ENCODE data around the gene TMEM187. TPM values are rescaled to one million over a fixed set of nuclear protein-coding genes. Genes with fewer than 3 reads are reported as not detected.

TMEM187 gene
- total and polyA plus RNA-seq, 2 donors (not counting 3 experiments of a cell fraction or from before 2014, with no cell fraction given), result 2.6 to 15.7 TPM

GRCh38 chrX:153953342-153953830 lies 19.2 kb upstream of the TMEM187 start:
- peak; percentile 84 for FAIRE-seq
- Histone ChIP-seq H4K20me1 (replicated peaks; ENCODE audit: control insufficient read depth, extremely low read depth, insufficient read depth, low read length) (no peaks in the 10 kb centered on the region), H3K9me3 (replicated peaks; ENCODE audit: control insufficient read depth, insufficient read depth, low read length) (no peaks in the 10 kb centered on the region), H3K27me3 (ENCODE audit: control insufficient read depth in 2 of 2, insufficient read depth in 2 of 2, low read length in 2 of 2) (no peaks in the 10 kb centered on the region), H3K36me3 (ENCODE audit: control insufficient read depth in 2 of 2, extremely low read depth in 1 of 2, insufficient read depth in 2 of 2, low read length in 2 of 2) (peaks cover 21 to 58% of the 10 kb centered on the region in 2 experiments), H3K9ac (replicated peaks; ENCODE audit: extremely low read depth, insufficient read depth, low read length) (no peak overlapping the region), H2AFZ (ENCODE audit: low read depth, low read length) (no peak overlapping the region), H3K4me3 (replicated peaks in 1 of 3; ENCODE audit: insufficient read depth in 1 of 3, low read depth in 1 of 3, low read length in 3 of 3) (no peak overlapping the region), H3K27ac (ENCODE audit: insufficient read depth, low read depth, low read length) (no peak overlapping the region), H3K4me2 (ENCODE audit: insufficient read depth, low read length) (no peak overlapping the region), H3K4me1 (ENCODE audit: control insufficient read depth, extremely low read depth, insufficient read depth, low read length) (peaks cover 21% of the 10 kb centered on the region), H3K9me1 (replicated peaks; ENCODE audit: control insufficient read depth, extremely low read depth, insufficient read depth, low read length) (no peaks in the 10 kb centered on the region), H3K79me2 (ENCODE audit: control insufficient read depth, insufficient read depth, low read length) (peaks cover 9% of the 10 kb centered on the region)
- no peak for TF ChIP-seq MYC (IDR thresholded peaks at IDR 0.05; ENCODE audit: low read depth, low read length)
- TF ChIP-seq, protein P1, sequence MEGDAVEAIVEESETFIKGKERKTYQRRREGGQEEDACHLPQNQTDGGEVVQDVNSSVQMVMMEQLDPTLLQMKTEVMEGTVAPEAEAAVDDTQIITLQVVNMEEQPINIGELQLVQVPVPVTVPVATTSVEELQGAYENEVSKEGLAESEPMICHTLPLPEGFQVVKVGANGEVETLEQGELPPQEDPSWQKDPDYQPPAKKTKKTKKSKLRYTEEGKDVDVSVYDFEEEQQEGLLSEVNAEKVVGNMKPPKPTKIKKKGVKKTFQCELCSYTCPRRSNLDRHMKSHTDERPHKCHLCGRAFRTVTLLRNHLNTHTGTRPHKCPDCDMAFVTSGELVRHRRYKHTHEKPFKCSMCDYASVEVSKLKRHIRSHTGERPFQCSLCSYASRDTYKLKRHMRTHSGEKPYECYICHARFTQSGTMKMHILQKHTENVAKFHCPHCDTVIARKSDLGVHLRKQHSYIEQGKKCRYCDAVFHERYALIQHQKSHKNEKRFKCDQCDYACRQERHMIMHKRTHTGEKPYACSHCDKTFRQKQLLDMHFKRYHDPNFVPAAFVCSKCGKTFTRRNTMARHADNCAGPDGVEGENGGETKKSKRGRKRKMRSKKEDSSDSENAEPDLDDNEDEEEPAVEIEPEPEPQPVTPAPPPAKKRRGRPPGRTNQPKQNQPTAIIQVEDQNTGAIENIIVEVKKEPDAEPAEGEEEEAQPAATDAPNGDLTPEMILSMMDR (IDR thresholded peaks at IDR 0.05; ENCODE audit: extremely low read depth in 1 of 2, insufficient read depth in 1 of 2, low read depth in 1 of 2, low read length in 2 of 2), result peak; percentile 79 to 84
- TF ChIP-seq, protein P2, sequence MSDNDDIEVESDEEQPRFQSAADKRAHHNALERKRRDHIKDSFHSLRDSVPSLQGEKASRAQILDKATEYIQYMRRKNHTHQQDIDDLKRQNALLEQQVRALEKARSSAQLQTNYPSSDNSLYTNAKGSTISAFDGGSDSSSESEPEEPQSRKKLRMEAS (IDR thresholded peaks at IDR 0.05; ENCODE audit: insufficient read depth, insufficient read length), result no peak
- intact Hi-C loops (cut with micrococcal nuclease), result loop anchor here (1.0 to 2.0 kb wide), 2 partner anchors 15 to 189 kb away; partner anchors contain the start of gene PLXNB3
- no TSS peak for BruUV-seq (replicated peaks)
- DNase-seq (ENCODE audit: low read depth, low spot score), result peak; percentile 42
- POLR2A ChIA-PET, result no interaction called here
- CTCF ChIA-PET, result no interaction called here
- dilution Hi-C loops (cut with MboI; ENCODE audit: extremely low pct_ligation_motif_present, low sequenced_read_pairs), result no loop called here

DNA sequence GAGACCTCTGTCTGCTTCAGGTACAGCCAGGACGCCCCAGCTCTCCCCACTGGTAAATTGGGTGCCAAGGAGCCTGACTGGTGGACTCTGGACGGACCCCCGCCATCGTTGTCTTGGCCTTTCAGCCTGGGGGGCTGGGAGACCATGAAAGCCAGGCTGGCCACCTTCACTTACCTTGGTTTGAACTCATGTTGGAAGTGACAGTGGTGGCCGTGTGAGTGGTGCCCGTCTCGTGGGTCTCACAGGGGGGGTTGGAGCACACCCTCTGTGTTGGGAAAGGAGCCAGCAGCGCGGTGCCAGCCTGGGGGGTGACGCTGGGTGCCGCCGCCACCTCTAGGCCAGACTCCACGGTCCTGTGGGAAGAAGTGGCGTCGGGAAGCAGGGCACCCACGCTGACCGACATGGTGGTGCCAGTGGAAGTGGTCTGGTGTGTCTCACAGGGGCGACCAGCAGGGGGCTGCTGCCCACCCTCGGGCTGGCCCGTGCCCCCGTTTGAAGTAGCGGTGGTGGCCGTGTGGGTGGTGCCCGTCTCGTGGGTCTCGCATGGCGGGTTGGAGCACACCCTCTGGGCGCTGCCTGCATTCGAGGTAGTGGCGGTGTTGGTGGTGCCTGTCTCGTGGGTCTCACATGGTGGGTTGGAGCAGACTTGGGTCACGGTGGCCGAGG lies 18.5 kb upstream of the TMEM187 start:
- DNase-seq (ENCODE audit: low read depth, low spot score) (no peak), FAIRE-seq (no peak)
- no TSS peak for BruUV-seq (replicated peaks)
- ChIA-PET CTCF (no interaction called here), POLR2A (no interaction called here)
- H3K27ac ChIP-seq (ENCODE audit: insufficient read depth, low read depth, low read length), result no peak overlapping the region
- intact Hi-C loops (cut with micrococcal nuclease) (loop anchor here (1.0 to 2.0 kb wide), 2 partner anchors 15 to 190 kb away; partner anchors contain the start of gene PLXNB3), dilution Hi-C loops (cut with MboI; ENCODE audit: extremely low pct_ligation_motif_present, low sequenced_read_pairs) (no loop called here)
- H3K27me3 ChIP-seq (ENCODE audit: control insufficient read depth in 2 of 2, insufficient read depth in 2 of 2, low read length in 2 of 2), result no peaks in the 10 kb centered on the region
- no peak overlapping the region for H3K9ac ChIP-seq (replicated peaks; ENCODE audit: extremely low read depth, insufficient read depth, low read length)
- TF ChIP-seq GATA2 (IDR thresholded peaks at IDR 0.05; ENCODE audit: insufficient read depth, insufficient read length, low read depth, low read length), result no peak
- TF ChIP-seq, protein P1 (IDR thresholded peaks at IDR 0.05; ENCODE audit: extremely low read depth in 1 of 2, insufficient read depth in 1 of 2, low read depth in 1 of 2, low read length in 2 of 2), result peak; percentile 5 to 20
- H3K4me3 ChIP-seq (replicated peaks in 1 of 3; ENCODE audit: insufficient read depth in 1 of 3, low read depth in 1 of 3, low read length in 3 of 3), result no peak overlapping the region
- no peak overlapping the region for H2AFZ ChIP-seq (ENCODE audit: low read depth, low read length)
- no peaks in the 10 kb centered on the region for H3K9me3 ChIP-seq (replicated peaks; ENCODE audit: control insufficient read depth, insufficient read depth, low read length)
- no peaks in the 10 kb centered on the region for H3K9me1 ChIP-seq (replicated peaks; ENCODE audit: control insufficient read depth, extremely low read depth, insufficient read depth, low read length)
- H3K79me2 ChIP-seq (ENCODE audit: control insufficient read depth, insufficient read depth, low read length), result peaks cover 9% of the 10 kb centered on the region
- H3K36me3 ChIP-seq (ENCODE audit: control insufficient read depth in 2 of 2, extremely low read depth in 1 of 2, insufficient read depth in 2 of 2, low read length in 2 of 2), result peaks cover 21 to 64% of the 10 kb centered on the region in 2 experiments
- no peak overlapping the region for H3K4me2 ChIP-seq (ENCODE audit: insufficient read depth, low read length)
- no peaks in the 10 kb centered on the region for H4K20me1 ChIP-seq (replicated peaks; ENCODE audit: control insufficient read depth, extremely low read depth, insufficient read depth, low read length)
- peaks cover 15% of the 10 kb centered on the region for H3K4me1 ChIP-seq (ENCODE audit: control insufficient read depth, extremely low read depth, insufficient read depth, low read length)

Data from endothelial cell of umbilical vein (primary cell).